GM12874 (cell line): Measurements from ENCODE around the gene FLII.

Source experiments
- CTCF ChIP-seq: IDR thresholded peaks from 2 replicates; pipeline ENCODE4 v1.5.1; 2011; ENCODE audit warnings: low read depth, mild to moderate bottlenecking, control low read depth, low read length, moderate library complexity; ENCODE audit not compliant: insufficient read depth

FLII gene

GRCh38 chr17:18234853-18235380, 23.6 kb downstream of the FLII start:
- TF ChIP-seq CTCF, result no peak

GRCh38 chr17:18233803-18234518, 24.6 kb downstream of the FLII start:
- no peak for TF ChIP-seq CTCF

GRCh38 chr17:18231164-18231563, 27.4 kb downstream of the FLII start:
- TF ChIP-seq CTCF, result no peak

- no peak for TF ChIP-seq CTCF
Measured at GRCh38 chr17:18230288-18231141, 28.0 kb downstream of the FLII start.

- no peak for TF ChIP-seq CTCF
Measured at GRCh38 chr17:18229771-18230170, 28.8 kb downstream of the FLII start.

- no peak for TF ChIP-seq CTCF
Measured at GRCh38 chr17:18229254-18229653, 29.3 kb downstream of the FLII start.

GRCh38 chr17:18228176-18228682, 30.3 kb downstream of the FLII start:
- no peak for TF ChIP-seq CTCF
